ENCODE measurements around the gene NLK. TPM values are rescaled to one million over a fixed set of nuclear protein-coding genes. Genes with fewer than 3 reads are reported as not detected.
"Not testable (repeated sequence)": the region's sequence is repeated elsewhere in the genome, so short reads cannot be mapped to it uniquely, and the experiment has no call there.

The NLK gene
- total RNA-seq, 1 experiment from 2014 or later, result 14.5 TPM

DNA sequence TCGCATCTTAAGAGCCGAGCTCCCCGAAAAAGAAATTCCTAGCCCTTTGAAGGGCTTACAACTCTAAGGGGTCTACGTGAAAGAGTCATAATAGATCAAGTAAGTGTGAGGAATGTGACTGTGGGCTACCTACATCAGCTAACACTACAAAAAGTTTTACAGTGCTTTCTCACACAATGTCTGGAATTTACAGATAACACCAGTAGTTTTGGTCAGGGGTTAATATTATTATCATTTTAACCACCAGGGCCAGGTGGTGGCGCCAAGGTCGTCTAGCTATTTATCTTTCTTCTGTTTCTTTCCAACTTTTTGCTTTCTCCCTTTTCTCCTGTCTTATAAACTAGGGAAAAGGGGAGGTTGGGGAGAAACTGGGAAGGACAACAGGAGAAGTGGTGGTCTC is 188.1 kb downstream of the NLK start:
- DNase-seq (ENCODE audit: low spot score), result not testable (repeated sequence)

DNA sequence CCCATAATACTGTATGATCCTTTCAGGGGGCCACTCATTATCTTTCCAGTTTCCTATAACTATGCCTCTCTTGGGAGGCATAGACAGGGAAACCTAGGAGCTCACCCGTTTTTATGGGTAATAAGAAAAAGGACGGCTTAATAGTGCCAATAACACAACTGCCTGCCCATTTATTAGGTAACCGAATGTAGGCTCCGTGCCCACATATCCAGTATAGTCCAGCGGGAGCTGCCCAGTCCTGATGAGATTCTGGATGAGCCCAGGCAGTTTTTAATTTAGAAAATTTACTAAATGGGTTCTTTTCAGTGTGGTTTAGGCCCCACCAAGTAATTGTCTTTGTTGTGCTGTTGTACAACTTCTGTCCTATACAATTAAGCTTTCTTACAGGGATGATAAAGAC is 189.1 kb downstream of the NLK start:
- not testable (repeated sequence) for DNase-seq (ENCODE audit: low spot score)

DNA sequence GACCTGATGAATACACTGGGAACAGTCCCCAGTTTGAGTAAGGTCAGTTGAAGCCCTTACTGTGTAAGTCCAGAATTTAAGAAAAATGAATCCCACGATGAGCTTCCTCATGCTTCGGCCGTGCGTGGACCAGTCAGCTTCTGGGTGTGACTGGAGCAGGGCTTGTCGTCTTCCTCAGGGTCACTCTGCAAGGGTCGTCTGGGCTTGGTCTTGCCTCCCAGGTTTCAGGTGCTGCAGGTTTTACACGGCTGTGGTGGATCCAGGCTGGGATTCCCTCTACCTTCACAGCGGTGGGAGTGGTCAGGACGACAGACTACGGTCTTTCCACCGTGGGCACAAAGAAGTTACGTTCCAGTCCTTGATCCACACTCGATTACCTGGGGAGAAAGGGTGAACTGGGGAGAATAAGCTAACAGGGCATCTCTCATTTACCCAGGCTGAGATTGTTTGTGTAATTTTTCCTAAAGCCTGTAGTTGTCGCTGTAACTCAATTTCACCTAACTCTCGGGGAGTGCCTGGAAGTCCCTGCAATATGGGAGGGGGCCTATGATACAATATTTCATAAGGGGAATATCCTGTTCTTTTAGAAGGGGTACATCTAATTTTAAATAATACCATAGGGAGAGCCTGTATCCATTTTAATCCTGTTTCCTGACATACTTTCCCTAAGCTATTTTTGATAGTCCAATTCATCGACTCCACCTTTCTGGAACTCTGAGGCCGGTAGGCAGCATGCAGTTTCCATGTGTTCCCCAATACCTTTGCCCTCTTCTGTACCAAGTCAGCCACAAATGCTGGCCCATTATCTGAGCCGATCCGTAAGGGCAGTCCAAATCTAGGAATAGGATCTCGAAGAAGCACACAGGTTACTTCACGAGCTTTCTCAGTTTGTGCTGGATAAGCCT is 190.7 kb downstream of the NLK start:
- not testable (repeated sequence) for DNase-seq (ENCODE audit: low spot score)

DNA sequence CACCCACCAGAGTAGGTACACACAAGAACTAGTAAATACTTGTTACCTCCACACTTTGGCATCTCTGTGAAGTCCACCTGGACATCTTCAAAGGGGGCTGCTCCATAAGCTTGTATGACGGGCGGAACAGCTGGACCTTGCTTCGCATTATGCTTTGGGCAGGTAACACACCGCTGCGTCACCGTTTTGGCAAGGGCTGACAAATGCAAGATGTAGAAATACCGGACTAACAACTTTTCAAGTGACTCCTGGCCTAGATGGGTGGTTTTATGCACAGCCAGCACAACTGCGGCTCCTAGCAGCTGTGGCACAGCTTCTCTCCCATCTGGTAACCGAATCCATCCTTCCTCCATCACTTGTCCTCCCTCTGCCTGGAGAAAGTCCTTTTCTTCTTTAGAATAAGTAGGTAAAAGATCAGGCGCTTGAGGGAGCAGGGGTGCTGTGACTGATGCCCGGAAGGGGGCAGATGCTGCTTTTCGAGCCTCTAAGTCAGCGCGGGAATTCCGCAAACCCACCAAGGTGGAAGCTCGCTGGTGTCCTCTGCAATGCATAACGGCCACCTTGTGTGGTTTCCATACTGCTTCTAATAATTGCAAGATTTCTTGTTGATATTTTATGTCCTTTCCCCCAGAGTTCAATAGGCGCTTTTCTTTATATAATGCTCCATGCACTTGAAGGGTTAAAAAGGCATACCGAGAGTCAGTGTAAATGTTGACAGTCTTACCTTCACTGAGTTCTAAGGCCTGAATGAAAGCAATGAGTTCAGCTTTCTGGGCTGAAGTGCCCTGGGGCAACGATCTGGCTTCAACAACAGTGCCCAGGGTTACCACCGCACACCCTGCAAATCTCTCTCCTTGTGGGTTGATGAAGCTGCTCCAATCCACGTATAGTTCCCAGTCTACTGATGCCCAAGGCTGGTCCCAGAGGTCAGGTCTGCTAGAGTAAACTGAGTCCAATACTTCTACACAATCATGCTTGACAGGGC is 191.7 kb downstream of the NLK start:
- not testable (repeated sequence) for DNase-seq (ENCODE audit: low spot score)

DNA sequence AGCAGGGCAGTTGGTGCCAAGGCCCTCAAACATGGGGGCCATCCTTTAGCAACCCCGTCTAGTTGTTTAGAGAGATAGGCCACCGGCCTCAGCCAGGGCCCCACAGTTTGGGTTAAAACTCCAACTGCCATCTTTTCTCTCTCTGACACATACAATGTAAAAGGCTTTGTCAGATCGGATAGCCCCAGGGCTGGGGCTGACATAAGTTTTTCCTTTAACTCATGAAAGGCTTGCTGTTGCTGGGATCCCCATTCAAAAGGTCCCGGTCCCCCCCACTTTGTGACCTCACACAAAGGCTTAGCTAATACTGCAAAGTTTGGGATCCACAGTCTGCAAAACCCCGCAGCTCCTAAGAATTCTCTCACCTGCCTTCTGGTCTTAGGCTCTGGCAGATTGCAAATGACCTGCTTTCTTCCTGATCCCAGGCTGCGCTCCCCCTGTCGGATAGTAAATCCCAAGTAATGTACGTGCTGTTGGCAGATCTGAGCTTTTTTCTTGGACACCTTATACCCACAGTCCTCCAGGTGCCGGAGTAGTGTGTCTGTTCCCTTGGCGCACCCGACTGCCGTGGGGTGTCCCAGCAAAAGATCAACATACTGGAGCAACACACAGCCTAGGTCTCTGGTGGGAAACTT is 192.7 kb downstream of the NLK start:
- not testable (repeated sequence) for DNase-seq (ENCODE audit: low spot score)

DNA sequence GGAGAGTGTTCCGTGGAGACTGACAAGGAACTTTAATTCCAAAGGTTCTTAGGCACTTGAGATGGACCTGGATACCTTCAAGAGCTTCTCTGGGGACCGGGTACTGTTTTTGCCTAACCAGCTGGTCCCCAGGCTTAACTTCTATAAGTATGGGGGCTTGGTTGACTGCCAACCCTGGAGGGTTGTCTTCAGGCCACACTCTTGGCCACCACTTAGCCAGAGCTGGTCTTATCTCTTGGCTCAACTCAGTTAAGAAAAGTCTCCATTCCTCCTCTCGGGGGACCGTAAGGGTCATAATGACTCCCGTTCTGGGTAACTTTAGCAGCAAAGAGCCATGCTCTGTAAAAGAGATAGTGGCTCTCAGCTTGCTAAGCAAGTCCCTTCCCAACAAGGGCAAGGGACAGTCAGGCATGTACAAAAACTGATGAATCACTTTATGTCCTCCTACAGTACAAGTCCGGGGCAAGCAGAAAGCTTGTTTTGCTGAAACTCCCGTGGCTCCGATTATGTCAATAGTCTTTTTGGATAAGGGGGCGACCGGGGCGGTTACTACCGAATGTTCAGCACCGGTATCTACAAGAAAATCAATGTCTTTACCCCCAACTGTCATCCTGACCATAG is 193.7 kb downstream of the NLK start:
- not testable (repeated sequence) for DNase-seq (ENCODE audit: low spot score)

DNA sequence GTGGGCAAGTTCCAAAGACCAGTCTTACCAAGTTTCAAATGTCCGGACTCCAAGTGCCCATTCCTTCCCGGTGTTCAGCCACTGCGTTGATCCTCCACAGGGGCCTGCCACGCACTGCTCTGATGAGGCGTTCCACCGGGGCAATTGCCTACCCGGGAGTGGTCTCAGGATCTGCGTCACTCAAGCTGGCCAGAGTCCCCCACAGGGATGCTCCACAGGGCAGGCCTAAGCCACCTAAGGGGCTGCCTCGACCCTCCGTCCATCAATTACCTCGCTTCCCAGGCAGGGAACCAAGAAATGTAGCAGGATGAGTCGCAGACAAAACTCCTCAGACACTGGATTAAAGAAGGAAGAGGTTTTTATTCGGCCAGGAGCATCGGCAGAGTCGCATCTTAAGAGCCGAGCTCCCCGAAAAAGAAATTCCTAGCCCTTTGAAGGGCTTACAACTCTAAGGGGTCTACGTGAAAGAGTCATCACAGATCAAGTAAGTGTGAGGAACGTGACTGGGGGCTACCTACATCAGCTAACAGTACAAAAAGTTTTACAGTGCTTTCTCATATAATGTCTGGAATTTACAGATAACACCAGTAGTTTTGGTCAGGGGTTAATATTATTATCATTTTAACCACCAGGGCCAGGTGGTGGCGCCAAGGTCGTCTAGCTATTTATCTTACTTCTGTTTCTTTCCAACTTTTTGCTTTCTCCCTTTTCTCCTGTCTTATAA is 196.2 kb downstream of the NLK start:
- DNase-seq (ENCODE audit: low spot score), result not testable (repeated sequence)

DNA sequence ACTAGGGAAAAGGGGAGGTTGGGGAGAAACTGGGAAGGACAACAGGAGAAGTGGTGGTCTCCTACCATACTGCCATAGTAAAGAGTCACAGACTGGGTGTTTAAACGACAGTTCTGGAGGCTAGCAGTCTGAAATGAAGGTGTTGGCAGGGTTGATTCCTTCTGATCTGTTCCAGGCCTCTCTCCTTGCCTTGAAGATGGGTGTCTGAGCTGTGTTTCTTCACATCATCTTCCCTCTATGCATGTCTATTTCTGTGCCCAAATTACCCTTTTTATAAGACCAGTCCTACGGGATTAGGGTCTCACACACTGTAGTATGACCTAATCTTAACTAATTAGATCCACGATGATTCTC is 196.8 kb downstream of the NLK start:
- no peak for DNase-seq (ENCODE audit: low spot score)

DNA sequence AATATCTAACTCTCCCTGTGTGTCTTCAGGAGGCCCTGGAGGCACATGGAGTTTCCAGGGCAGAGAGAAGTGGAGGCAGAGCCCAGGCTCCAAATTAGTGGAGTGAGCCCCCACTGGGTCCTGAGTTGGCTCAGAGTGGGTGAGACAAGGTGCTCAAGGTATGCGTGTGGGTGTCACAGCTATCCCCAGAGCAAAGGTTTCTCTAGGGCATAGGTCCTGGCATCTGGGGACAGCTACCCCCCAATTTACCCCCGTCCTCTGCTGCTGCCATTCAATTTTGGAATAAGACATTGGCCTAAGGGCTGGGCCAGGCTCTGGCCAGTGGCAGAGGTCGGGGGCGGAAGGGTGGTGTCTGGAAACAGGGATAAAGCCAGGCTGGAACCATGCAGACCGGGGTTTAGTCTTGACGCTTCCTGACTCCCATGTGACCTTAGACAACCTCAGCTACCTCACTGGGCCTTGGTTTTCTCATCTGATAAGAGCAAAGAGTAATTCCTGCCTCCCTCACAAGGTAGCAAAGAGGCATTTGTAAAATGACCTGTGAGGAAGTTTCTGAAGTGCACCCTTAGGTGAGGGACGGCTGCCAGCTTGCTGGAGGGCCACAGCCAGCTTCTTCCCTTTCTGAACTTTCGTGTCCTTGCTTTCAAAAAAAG is 198.3 kb downstream of the NLK start:
- no peak for DNase-seq (ENCODE audit: low spot score)

DNA sequence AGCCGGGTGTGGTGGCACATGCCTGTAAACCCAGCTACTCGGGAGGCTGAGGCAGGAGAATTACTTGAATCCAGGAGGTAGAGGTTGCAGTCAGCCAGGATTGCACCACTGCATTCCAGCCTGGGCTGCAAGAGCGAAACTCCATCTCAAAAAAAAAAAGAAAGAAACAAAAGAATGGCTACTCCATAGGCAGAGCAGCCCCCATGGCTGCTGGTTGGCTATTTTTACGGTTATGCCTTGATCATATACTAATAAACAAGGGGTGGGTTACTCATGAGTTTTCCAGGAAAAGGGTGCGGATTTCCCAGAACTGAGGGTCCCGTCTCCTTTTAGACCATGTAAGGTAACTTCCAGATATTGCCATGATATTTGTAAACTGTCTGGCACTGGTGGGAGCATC is 200.3 kb downstream of the NLK start:
- DNase-seq (ENCODE audit: low spot score), result no peak

DNA sequence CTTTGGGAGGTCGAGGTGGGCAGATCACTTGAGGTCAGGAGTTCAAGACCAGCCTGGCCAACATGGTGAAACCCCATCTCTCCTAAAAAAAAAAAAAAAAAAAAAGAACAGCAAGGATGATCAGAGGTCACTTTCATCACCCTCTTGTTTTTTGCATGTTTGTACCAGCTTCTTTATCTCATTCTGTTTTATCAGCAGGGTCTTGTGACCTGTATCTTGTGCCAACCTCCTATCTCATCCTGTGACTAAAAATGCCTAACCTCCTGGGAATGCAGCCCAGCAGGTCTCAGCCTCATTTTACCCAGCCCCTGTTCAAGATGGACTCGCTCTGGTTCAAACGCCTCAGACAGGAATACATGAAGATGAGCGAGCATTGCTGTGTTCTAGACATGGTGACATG is 200.8 kb downstream of the NLK start:
- DNase-seq (ENCODE audit: low spot score), result not testable (repeated sequence)

DNA sequence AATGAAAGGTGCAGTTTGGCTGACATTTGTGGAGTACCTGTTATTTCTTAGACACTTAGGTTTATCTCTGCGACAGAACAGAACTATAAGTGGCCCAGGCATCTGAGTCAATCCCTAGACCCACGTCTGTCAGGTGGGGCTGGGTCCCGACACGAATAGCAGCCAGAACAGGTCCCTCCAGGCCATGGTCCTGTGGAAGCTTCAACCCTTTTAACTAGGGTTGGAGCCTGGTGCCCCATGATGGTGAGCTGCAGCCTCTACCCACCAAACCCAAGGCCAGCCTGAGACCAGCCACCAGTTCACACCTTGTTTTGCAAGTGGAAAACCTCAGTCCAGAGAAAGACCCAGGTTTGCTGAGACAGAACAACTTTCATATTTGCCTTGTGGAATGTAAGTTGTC is 202.0 kb downstream of the NLK start:
- DNase-seq (ENCODE audit: low spot score), result no peak

Other genes starting within 250 kb of the NLK start
- gene NOS2, start 242.1 kb upstream of the NLK start, total RNA-seq (2014; rRNA removed; shearing (Covaris generic)), result 0.02 TPM in 1 of 2 replicates, not detected in the other
- gene LYRM9, start 149.3 kb upstream of the NLK start, total RNA-seq (2014; rRNA removed; shearing (Covaris generic)), result 3.3 and 3.9 TPM in 2 replicates